Kidney tubule cell (primary cell): Measurements from ENCODE around the gene ACAA2.

Experiments
- DNase-seq: peaks from one replicate; pipeline ENCODE4 v3.0.0-alpha.2; 2018; ENCODE audit warnings: low spot score

ACAA2 gene

GRCh38 chr18:49813319-49814146 is at the start of gene ACAA2:
TSS of gene ACAA2 (minus strand) at chr18:49813533. CDS start at chr18:49813484, 49 bp downstream.
- DNase-seq: peak; percentile 91

DNA sequence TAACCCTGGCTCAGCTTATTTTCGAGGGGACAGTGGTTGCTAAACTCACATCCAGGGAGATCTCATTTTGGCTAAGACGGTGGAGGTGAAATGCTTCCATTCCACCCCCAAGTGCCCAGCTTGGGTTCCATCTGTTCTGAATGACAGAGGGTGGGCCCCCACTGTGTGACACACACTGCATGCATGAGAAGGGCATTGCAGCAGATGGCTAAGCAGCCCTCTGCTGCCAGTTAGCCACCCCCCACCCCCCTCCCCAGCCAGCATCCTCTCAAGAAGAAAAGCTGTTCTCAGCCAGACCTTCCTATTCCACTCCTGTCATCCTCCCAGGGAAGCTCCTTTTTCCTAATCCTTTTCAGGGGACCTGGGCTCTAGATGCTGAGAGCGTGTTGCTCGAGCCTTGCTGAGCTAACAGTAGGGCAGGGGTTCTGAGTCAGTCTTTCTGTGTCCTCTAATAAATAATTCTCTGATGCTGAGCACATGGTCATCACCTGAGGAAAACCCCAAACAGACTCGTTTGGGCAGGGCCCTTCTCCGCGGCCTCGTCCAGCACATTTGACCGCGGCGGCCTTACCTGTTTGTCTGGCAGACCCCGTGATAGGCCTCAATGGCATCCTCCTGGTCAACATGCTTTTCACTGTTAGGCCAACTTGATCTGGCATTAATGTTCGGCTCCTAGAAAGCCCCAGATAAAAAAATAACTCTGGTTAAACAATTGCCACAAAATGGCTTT is 49.5 kb upstream of the ACAA2 start:
- no peak for DNase-seq

GRCh38 chr18:49861659-49862058 is 48.3 kb upstream of the ACAA2 start:
- DNase-seq: peak; percentile 29

DNA sequence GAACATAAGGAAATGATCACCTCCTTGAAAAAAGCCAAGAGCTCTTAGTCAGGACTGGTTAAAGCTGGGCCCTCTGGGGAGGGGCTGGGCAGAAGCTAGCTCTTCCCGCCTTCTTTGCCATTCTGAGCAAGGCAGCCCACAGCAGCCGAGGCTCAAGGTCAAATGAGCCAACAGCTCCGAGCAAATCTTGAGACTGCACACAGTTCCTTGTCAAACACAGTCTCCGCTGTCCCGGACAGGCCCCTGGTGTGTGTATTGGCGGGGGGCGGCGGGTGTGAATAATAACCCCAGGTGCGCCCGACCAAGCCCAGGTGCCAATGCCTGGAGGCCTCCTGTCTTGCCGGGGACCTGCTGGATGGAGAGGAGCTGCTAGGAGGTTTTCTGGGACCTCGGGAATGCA is 46.4 kb upstream of the ACAA2 start:
- no peak for DNase-seq

- DNase-seq: no peak
These were observed 45.7 kb upstream of the ACAA2 start for GRCh38 chr18:49859021-49859359.

DNA sequence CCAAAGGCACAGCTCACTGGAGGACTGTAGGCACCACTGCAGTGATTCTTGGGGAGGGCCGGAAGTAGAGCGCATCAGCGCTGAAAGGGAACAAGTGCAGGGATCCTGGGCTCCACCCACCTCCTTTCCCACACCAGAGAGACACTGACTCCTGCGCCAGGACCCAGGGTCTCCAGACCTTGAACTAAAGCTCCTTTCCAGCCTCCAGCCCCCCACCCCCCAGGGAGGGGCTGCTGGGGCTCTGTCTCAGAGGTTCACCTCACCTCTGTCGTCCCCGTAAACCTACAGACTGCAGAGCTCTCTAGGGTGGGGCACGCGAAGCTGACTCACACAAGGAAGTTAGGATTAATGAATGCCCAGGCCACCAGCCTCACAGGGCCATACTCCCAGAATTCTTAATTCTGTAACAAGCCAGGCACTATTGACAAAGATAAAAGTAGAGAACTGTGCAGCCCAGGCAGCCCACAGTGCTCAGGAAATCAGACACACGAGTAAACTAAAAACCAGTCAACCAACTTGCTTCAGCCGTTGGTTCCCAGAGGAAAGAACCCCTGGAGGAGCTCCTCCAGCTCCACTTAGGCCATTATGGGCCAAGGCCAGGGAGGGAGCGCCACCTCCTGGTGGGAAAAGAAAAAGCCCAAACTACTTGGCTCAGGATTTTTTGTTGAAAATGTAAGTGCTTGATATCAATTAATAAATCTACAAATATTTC is 45.1 kb upstream of the ACAA2 start:
- peak; percentile 88 for DNase-seq

DNA sequence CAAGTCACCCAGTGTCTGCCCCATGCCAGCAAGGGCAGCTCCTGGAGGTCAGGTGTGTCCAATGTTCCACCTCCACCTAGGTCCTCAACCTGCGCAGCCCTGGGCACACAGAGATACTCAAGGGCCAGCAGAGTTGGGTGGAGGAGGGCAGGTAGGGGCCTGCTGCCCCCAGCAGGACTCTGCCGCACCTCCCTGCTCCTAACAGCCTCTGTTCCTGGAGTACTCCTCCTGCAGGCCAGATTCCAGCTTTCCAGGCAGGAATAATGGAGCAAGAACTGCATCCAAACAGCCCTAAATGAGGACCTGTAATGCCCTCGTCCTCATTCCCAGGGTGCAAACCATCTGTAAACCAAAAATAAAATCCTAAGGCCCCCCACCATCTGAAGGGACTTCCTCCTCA is 44.4 kb upstream of the ACAA2 start:
- no peak for DNase-seq

DNA sequence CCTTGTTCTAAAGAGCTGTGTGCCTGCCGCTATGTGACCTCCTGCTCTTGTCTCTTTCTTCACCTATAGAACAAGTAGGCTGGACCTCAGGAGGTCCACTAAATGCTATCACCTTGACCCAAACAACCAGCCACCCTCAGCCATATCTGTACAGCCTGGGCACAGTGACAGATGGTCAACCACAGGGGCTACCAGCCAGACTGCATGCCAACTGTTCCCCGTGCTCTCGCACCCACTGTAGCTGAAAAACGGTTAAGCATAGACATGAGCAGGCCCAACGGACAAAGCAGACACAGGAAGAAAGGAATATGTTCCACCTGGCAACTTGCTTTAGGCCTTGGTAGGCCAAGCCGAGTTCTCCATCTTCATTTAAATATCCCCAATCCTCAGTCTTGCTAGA is 43.2 kb upstream of the ACAA2 start:
- DNase-seq: no peak

DNA sequence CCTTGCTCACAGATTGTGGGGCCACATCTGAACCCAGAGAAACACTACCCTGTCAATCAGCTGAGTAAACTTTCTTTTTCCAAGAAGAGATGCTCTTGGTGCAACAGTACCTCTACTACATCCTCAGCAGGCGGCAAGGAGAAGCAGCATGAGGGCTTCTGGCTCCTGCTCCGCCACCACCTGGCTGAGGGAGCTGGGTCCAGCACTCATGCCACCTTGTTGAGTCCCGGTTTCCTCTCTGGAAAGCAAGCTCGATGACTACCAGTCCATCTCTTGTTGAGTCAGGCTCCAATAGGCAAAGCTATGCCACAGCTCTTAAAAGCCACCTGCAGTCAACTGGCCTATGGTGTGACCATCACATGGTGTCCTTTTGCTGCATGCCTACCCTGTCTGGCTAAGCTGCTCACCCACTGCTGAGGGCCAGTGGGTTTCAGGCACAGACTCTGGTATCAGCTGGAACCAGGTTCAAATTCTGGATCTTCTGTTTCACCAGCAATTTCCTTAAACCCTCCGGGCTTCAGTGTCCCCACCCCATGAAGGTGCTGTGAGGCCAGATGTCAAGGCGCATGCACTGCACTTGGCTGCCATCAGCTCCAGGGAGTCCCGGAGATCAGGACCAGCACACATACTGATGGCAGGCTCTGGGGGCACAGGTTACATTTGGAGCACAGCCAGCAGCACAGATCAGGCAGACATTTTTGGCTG is 42.5 kb upstream of the ACAA2 start:
- DNase-seq: no peak

DNA sequence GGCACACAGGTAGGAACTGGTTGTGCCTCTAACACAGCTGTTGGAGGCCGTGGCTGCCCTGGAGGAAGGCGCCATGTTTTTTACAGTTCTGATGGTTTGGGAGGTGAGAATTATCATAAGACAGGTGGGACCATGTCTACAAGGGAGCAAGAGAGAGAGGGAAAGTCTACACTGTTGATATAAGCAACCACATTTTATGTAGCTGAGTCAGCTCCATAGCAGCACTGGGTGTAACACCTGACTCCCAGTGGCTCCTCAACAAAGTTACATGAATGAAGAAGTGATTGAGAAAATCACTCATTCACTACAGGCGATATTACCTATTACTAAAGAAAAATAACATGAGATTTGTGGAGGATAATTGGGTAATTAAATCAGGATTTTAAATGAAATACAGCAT is 41.3 kb upstream of the ACAA2 start:
- DNase-seq: peak; percentile 53

GRCh38 chr18:49853436-49853835 is 40.1 kb upstream of the ACAA2 start:
- DNase-seq: no peak

GRCh38 chr18:49853011-49853410 is 39.7 kb upstream of the ACAA2 start:
- no peak for DNase-seq

DNA sequence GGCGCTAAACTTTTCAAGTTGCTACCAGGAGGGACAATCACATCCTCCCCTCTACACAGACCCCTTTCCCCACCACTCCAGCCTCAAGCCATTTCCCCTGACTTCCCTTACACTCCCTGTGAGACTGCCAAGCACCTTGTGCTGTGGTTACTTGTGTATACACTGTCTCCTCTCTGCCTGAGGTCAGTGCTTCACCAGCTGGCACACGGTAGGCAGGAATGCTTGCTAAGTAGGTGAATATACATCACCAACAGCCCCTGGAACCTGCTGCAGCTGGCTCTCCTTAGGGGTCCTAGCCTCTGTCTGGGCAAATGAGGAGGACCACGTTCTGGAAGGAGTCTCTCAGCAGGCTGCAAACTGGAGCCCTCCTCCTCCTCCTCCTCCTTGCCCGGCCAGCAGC is 38.3 kb upstream of the ACAA2 start:
- DNase-seq: no peak

- DNase-seq: no peak
These were observed 37.3 kb upstream of the ACAA2 start for GRCh38 chr18:49850636-49851035.

DNA sequence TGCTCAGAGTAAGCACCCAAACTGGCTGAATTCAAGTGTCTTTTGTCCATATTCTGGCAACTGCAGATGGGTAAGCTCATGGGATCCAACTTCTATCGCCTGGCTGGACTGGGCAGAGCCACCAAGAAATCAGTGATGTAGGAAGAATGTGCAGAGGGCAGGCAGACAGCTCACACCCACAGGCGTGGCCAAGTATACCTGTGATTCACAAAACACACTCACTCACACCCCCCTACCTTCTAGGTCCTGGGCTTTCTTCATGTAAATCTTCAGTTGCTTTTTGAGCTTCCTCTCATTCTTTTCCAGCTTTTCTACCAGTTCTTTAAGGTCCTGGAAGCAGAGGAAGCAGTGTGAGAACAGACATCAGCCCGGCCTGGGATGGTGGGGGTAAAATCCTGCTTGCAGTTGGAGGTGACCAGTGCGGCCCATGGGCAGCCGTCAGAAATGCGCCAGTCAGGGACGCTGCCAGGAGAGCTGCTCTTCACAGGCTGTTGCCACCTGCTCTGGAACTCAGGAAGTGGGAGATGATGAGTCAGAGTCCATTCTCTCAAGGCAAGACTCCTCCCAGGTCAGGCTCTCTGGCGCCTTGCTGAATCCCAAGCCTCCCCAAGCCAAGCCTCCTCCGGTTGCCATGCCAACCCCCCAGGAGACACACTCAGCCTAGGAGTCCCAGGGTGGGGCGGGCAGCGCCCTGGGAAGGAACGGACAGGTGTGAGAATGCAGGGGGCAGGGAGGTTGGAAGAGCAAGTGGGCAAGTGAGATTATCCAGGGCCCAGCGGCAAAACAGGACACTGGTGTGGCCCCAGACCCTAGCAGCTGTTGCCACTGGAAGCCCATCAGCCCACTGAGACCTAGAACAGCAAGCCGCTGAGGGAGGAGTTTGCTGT is 36.2 kb upstream of the ACAA2 start:
- DNase-seq: peak; percentile 99

GRCh38 chr18:49848115-49848514 is 34.8 kb upstream of the ACAA2 start:
- DNase-seq: no peak

- DNase-seq: no peak
These were observed 34.2 kb upstream of the ACAA2 start for GRCh38 chr18:49847524-49847923.

DNA sequence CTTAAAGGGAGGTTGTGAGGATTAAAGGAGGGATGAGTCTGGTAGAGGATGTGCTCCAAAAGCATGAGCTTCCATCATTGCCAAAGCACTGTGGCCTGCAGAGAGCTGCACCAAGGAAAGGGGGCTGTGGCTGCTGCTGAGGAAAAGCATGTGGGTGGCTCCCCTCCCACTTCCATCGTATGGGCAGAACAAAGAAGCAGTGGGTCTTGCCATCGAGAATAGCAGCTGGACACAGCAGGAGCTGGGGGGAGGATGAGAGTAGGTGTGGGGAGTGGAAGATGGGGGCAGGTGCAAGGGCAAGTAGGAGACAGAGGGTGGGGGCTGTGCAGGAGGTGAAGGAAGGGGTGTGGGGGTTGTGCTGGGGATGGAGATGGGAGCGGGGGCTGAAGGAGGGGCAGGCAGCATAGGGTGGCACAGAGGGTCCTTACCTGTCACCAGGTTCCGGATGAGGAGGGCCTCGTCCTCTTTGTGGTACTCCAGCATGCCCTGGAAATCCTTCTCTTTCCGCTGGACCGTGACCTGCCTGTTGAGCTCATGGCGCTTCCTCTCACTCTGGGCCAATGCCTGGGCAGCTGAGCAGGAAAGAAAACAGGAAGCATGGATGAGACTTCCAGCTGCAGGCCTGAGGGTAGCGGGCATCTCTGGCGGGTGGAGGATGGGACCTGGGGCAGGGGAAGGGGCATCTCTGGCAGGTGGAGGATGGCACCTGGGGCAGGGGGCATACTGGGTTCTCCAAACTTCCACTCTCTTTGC is 33.6 kb upstream of the ACAA2 start:
- DNase-seq: no peak

DNA sequence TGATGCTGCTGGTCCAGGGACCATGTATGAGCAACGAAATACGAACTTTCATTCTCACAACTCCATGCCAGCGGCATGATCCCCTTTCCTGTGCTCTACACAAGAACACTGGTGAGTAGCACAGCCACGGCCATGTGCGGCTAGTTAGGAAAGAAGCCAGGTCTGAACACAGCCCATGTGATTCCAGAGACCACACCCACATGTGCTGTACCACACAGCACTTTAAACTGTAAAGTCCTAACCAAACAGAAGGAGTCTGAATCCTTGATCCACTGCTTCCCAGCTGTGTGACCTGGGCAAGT is 33.0 kb upstream of the ACAA2 start:
- no peak for DNase-seq

- DNase-seq: no peak
These were observed 32.5 kb upstream of the ACAA2 start for GRCh38 chr18:49845629-49846360.
